ENCODE data around the gene OR6C6. TPM values are rescaled to one million over a fixed set of nuclear protein-coding genes. Genes with fewer than 3 reads are reported as not detected.
"Not testable (repeated sequence)": the region's sequence is repeated elsewhere in the genome, so short reads cannot be mapped to it uniquely, and the experiment has no call there.

OR6C6 gene
- not detected for total RNA-seq

GRCh38 chr12:55296469-55296868, at the start of gene OR6C6:
Gene OR6C6, minus strand, starts transcription at chr12:55296569. Its CDS starts 1,337 bp downstream, at chr12:55295232.
- DNase-seq (ENCODE audit: low read depth in 2 of 3, low spot score in 2 of 3): no peak

GRCh38 chr12:55336002-55336401, 39.6 kb upstream of the OR6C6 start:
- DNase-seq (ENCODE audit: low read depth in 2 of 3, low spot score in 2 of 3): no peak

GRCh38 chr12:55330446-55330845, 34.1 kb upstream of the OR6C6 start, which contains the start of gene OR6C3:
Gene OR6C3, plus strand, starts transcription at chr12:55330746. Its CDS starts 955 bp downstream, at chr12:55331701.
- DNase-seq (ENCODE audit: low read depth in 2 of 3, low spot score in 2 of 3): no peak

- DNase-seq (ENCODE audit: low read depth in 2 of 3, low spot score in 2 of 3): not testable (repeated sequence)
Measured at GRCh38 chr12:55325801-55326200, 29.4 kb upstream of the OR6C6 start.

- DNase-seq (ENCODE audit: low read depth in 2 of 3, low spot score in 2 of 3): no peak
Measured at GRCh38 chr12:55320201-55320600, 23.8 kb upstream of the OR6C6 start.

- no peak for DNase-seq (ENCODE audit: low read depth in 2 of 3, low spot score in 2 of 3)
Measured at GRCh38 chr12:55314043-55314442, 17.7 kb upstream of the OR6C6 start, which contains the start of gene OR6C1. Gene OR6C1, plus strand, starts transcription at chr12:55314343. Its CDS starts 6,257 bp downstream, at chr12:55320600.

GRCh38 chr12:55289999-55290398, 6.4 kb downstream of the OR6C6 start:
- DNase-seq (ENCODE audit: low read depth in 2 of 3, low spot score in 2 of 3): no peak

GRCh38 chr12:55280991-55281390, 15.4 kb downstream of the OR6C6 start:
- DNase-seq (ENCODE audit: low read depth in 2 of 3, low spot score in 2 of 3): no peak

GRCh38 chr12:55258303-55258702, 38.1 kb downstream of the OR6C6 start:
- no peak for DNase-seq (ENCODE audit: low read depth in 2 of 3, low spot score in 2 of 3)

GRCh38 chr12:55256831-55257230, 39.5 kb downstream of the OR6C6 start:
- no peak for DNase-seq (ENCODE audit: low read depth in 2 of 3, low spot score in 2 of 3)

- no peak for DNase-seq (ENCODE audit: low read depth in 2 of 3, low spot score in 2 of 3)
Measured at GRCh38 chr12:55253281-55253680, 43.1 kb downstream of the OR6C6 start.

GRCh38 chr12:55250944-55251343, 45.4 kb downstream of the OR6C6 start:
- no peak for DNase-seq (ENCODE audit: low read depth in 2 of 3, low spot score in 2 of 3)

- DNase-seq (ENCODE audit: low read depth in 2 of 3, low spot score in 2 of 3): no peak
Measured at GRCh38 chr12:55246159-55246558, 50.2 kb downstream of the OR6C6 start.

- no peak for DNase-seq (ENCODE audit: low read depth in 2 of 3, low spot score in 2 of 3)
Measured at GRCh38 chr12:55244309-55244708, 52.1 kb downstream of the OR6C6 start, which contains the start of gene OR6C74. Gene OR6C74, plus strand, starts transcription at chr12:55244609. Its CDS starts 2,679 bp downstream, at chr12:55247288.

Other genes starting within 250 kb of the OR6C6 start
- not detected for gene OR9K2, start 170.2 kb downstream of the OR6C6 start, total RNA-seq
- gene OR10A7, start 75.5 kb downstream of the OR6C6 start, total RNA-seq: not detected
- not detected for gene OR6C74, start 52.0 kb downstream of the OR6C6 start, total RNA-seq
- gene OR6C1, start 17.8 kb upstream of the OR6C6 start, total RNA-seq: not detected
- not detected for gene OR6C3, start 34.2 kb upstream of the OR6C6 start, total RNA-seq
- gene OR6C75, start 66.4 kb upstream of the OR6C6 start, total RNA-seq: not detected
- not detected for gene OR6C65, start 104.0 kb upstream of the OR6C6 start, total RNA-seq
- gene OR6C76, start 129.7 kb upstream of the OR6C6 start, total RNA-seq: not detected
- not detected for gene OR6C2, start 147.5 kb upstream of the OR6C6 start, total RNA-seq
- not detected for gene OR6C70, start 173.6 kb upstream of the OR6C6 start, total RNA-seq
- not detected for gene OR6C68, start 195.8 kb upstream of the OR6C6 start, total RNA-seq